B cell (primary cell): ENCODE results near the gene PRODH. TPM values are rescaled to one million over a fixed set of nuclear protein-coding genes. Genes with fewer than 3 reads are reported as not detected.

Experiments used
- ATAC-seq: fragments of 200-7000 bp; cut with Tn5 transposase; one replicate; pipeline ENCODE4 v1.10.0; 2021; ENCODE audit warnings: low read depth, mild to moderate bottlenecking, moderate number of reproducible peaks, moderate library complexity
- CTCF ChIA-PET: fragments of 350-600 bp; sonication (Branson Sonifier 250); formaldehyde crosslinking; loops from one replicate; lab custom pipeline; 2021; ENCODE audit warnings: antibody characterized with exemption, inconsistent platforms; lab: Charles Lee
- POLR2A ChIA-PET: fragments of 350-600 bp; sonication (Branson Sonifier 250); formaldehyde crosslinking; loops from one replicate; lab custom pipeline; 2021; ENCODE audit warnings: antibody characterized with exemption; lab: Charles Lee
- DNase-seq: peaks from one replicate; pipeline ENCODE4 v3.0.0; 2013
- H2AFZ ChIP-seq: 2 replicates; pipeline ENCODE4 v1.6.1; 2012; ENCODE audit warnings: mild to moderate bottlenecking, low read depth, low read length; ENCODE audit not compliant: insufficient read depth, poor library complexity, severe bottlenecking
- H3K27ac ChIP-seq, 2 donors: 1 replicate in 1 of 2; 2 replicates in 1 of 2; pipeline ENCODE4 v1.5.1; 2012 to 2013; ENCODE audit warnings: low read length in 2 of 2, mild to moderate bottlenecking in 2 of 2, moderate library complexity in 1 of 2
- H3K27me3 ChIP-seq, 4 experiments: fragments of 200-600 bp in 1 of 4; sonication (generic) in 1 of 4; replicated peaks in 1 of 4; 1 replicate in 2 of 4; 2 replicates in 2 of 4; pipeline versions ENCODE4 v1.6.1 to v1.7.0; 2013 to 2016; ENCODE audit warnings: low read length in 3 of 4, mild to moderate bottlenecking in 2 of 4, mixed read lengths in 1 of 4, moderate library complexity in 1 of 4; ENCODE audit not compliant: insufficient read depth in 4 of 4, control insufficient read depth in 3 of 4; ENCODE audit errors: control extremely low read depth in 1 of 4
- H3K36me3 ChIP-seq, 2 experiments: replicated peaks in 1 of 2; 1 replicate in 1 of 2; 2 replicates in 1 of 2; pipeline versions ENCODE4 v1.6.1 to v1.7.1; 2013; ENCODE audit warnings: low read length in 1 of 2; ENCODE audit not compliant: insufficient read depth in 2 of 2, control insufficient read depth in 1 of 2; ENCODE audit errors: control extremely low read depth in 1 of 2, extremely low read depth in 1 of 2
- H3K4me1 ChIP-seq, 2 donors: fragments of 200-600 bp in 1 of 2; sonication (generic) in 1 of 2; 1 replicate in 1 of 2; 2 replicates in 1 of 2; pipeline versions ENCODE4 v1.5.1 to v1.6.1; 2013 to 2017; ENCODE audit warnings: low read length in 2 of 2; ENCODE audit not compliant: control insufficient read depth in 2 of 2, insufficient read depth in 2 of 2
- H3K4me2 ChIP-seq: replicated peaks from 2 replicates; pipeline ENCODE3; 2012; ENCODE audit warnings: mild to moderate bottlenecking, low read depth, low read length; ENCODE audit not compliant: poor library complexity, severe bottlenecking
- H3K4me3 ChIP-seq, 5 experiments: fragments of 200-600 bp in 1 of 5; sonication (generic) in 1 of 5; 1 replicate in 3 of 5; 2 replicates in 2 of 5; pipeline versions ENCODE4 v1.5.1 to v1.7.0; 2011 to 2016; ENCODE audit warnings: low read length in 4 of 5, mild to moderate bottlenecking in 4 of 5, low read depth in 2 of 5, control low read depth in 1 of 5, moderate library complexity in 1 of 5; ENCODE audit not compliant: insufficient read depth in 1 of 5; ENCODE audit errors: control extremely low read depth in 1 of 5, extremely low read depth in 1 of 5
- H3K79me2 ChIP-seq: fragments of 200-600 bp; sonication (generic); one replicate; pipeline ENCODE4 v1.6.0; 2016; ENCODE audit warnings: low read length; ENCODE audit not compliant: control insufficient read depth, insufficient read depth
- H3K9ac ChIP-seq: fragments of 200-600 bp; sonication (generic); 2 replicates; pipeline ENCODE4 v1.6.1; 2017; ENCODE audit warnings: mild to moderate bottlenecking, low read length, moderate library complexity
- H3K9me3 ChIP-seq, 3 donors: one replicate each; pipeline versions ENCODE4 v1.6.1 to v1.7.1; 2013; ENCODE audit warnings: low read length in 2 of 3; ENCODE audit not compliant: control insufficient read depth in 2 of 3, insufficient read depth in 1 of 3; ENCODE audit errors: control extremely low read depth in 1 of 3
- H4K20me1 ChIP-seq: 2 replicates; pipeline ENCODE4 v1.6.0; 2012; ENCODE audit warnings: mild to moderate bottlenecking, low read length; ENCODE audit not compliant: insufficient read depth, control insufficient read depth, poor library complexity, severe bottlenecking
- H3K27ac Mint-ChIP-seq: one replicate; pipeline ENCODE4 v1.8.0; 2021; ENCODE audit warnings: mixed read lengths
- H3K27me3 Mint-ChIP-seq: one replicate; pipeline ENCODE4 v1.8.0; 2021; ENCODE audit warnings: mixed read lengths
- H3K4me1 Mint-ChIP-seq: one replicate; pipeline ENCODE4 v1.8.0; 2021; ENCODE audit warnings: mixed read lengths
- H3K4me3 Mint-ChIP-seq: one replicate; pipeline ENCODE4 v1.8.0; 2021; ENCODE audit warnings: mixed read lengths
- H3K9me3 Mint-ChIP-seq: one replicate; pipeline ENCODE4 v1.8.0; 2022; ENCODE audit warnings: mixed read lengths; ENCODE audit not compliant: insufficient read depth
- CTCF ChIP-seq: fragments of 200-600 bp; IDR thresholded peaks from one replicate; pipeline ENCODE4 v1.8.0; 2022; ENCODE audit warnings: antibody characterized with exemption, mild to moderate bottlenecking
- EZH2 ChIP-seq: IDR thresholded peaks from 2 replicates; pipeline ENCODE4 v1.6.1; 2012; ENCODE audit warnings: borderline replicate concordance, low read depth, mild to moderate bottlenecking, moderate library complexity, low read length; ENCODE audit not compliant: insufficient read depth, poor library complexity, severe bottlenecking
- WGBS: methylation state at CpG from one replicate; pipeline ENCODE4 v1.1.5; 2013; ENCODE audit warnings: missing lambda C conversion rate; ENCODE audit not compliant: insufficient coverage; 5-methylcytosine and 5-hydroxymethylcytosine counted together
- intact Hi-C: fragments of 100-400 bp; cut with micrococcal nuclease; formaldehyde crosslinking; loops from one replicate; pipeline ENCODE4 v1.10.0; 2022
- polyA plus RNA-seq: library from polyadenylated mRNA; depleted of rRNA; stranded (reverse); fragments of >200 nt; gene quantifications from 2 replicates; pipeline ENCODE4 v1.2.3, GENCODE V29; 2012
- total RNA-seq, 2 donors: library from RNA; stranded (reverse); fragments of 120-200 nt in 1 of 2; gene quantifications; 1 replicate in 1 of 2; 2 replicates in 1 of 2; pipeline versions ENCODE4 v1.2.3 to v1.2.4, GENCODE V29; 2013 to 2022

The PRODH gene
- total and polyA plus RNA-seq, 2 donors (not counting 1 experiment from before 2014, with no cell fraction given) = not detected

GRCh38 chr22:18984564-18984963 is 48.5 kb upstream of the PRODH start:
- H3K9ac ChIP-seq = no peak overlapping the region
- H3K4me2 ChIP-seq = no peak overlapping the region
- POLR2A ChIA-PET = no interaction called here
- no peak overlapping the region for H3K4me3 ChIP-seq
- ATAC-seq (no peak), DNase-seq (no peak)
- H4K20me1 ChIP-seq = no peaks in the 10 kb centered on the region
- no peaks in the 10 kb centered on the region for H3K4me1 ChIP-seq
- H3K79me2 ChIP-seq = no peaks in the 10 kb centered on the region
- Mint-ChIP-seq H3K27ac (no peak overlapping the region), H3K4me3 (no peak overlapping the region), H3K4me1 (no peaks in the 10 kb centered on the region), H3K27me3 (peaks cover 6% of the 10 kb centered on the region), H3K9me3 (peaks cover 2% of the 10 kb centered on the region)
- WGBS = 82% methylated on average over 6 of the region's 10 CpGs
- H2AFZ ChIP-seq = no peak overlapping the region
- intact Hi-C loops = no loop called here
- H3K27me3 ChIP-seq = peaks cover 0 to 3% (median 0%) of the 10 kb centered on the region in 4 experiments
- H3K27ac ChIP-seq = no peak overlapping the region
- H3K9me3 ChIP-seq = peaks cover 0 to 10% (median 9%) of the 10 kb centered on the region in 3 donors
- TF ChIP-seq CTCF (no peak), EZH2 (no peak)
- CTCF ChIA-PET = no interaction called here
- H3K36me3 ChIP-seq = no peaks in the 10 kb centered on the region

GRCh38 chr22:18983120-18983651 is 47.1 kb upstream of the PRODH start:
- Histone ChIP-seq H3K9me3 (peaks cover 0 to 13% (median 10%) of the 10 kb centered on the region in 3 donors), H3K4me1 (no peaks in the 10 kb centered on the region), H3K9ac (no peak overlapping the region), H2AFZ (no peak overlapping the region), H3K27ac (no peak overlapping the region), H3K27me3 (peaks cover 0 to 3% (median 0%) of the 10 kb centered on the region in 4 experiments), H3K4me3 (no peak overlapping the region), H4K20me1 (no peaks in the 10 kb centered on the region), H3K79me2 (no peaks in the 10 kb centered on the region), H3K36me3 (no peaks in the 10 kb centered on the region), H3K4me2 (no peak overlapping the region)
- intact Hi-C loops = no loop called here
- H3K4me3 Mint-ChIP-seq = no peak overlapping the region
- ATAC-seq (no peak), DNase-seq (no peak)
- no peak for TF ChIP-seq EZH2
- no peaks in the 10 kb centered on the region for H3K4me1 Mint-ChIP-seq
- ChIA-PET POLR2A (no interaction called here), CTCF (no interaction called here)
- peaks cover 7% of the 10 kb centered on the region for H3K27me3 Mint-ChIP-seq
- 90% methylated on average over 8 of the region's 9 CpGs for WGBS
- no peak overlapping the region for H3K27ac Mint-ChIP-seq
- H3K9me3 Mint-ChIP-seq = peaks cover 2% of the 10 kb centered on the region
